ENCODE data around the gene RSRC1. TPM values are rescaled to one million over a fixed set of nuclear protein-coding genes. Genes with fewer than 3 reads are reported as not detected.

The RSRC1 gene
- total and polyA plus RNA-seq, 2 of the 8 experiments (the other 6 are each of a cell fraction or from before 2014, with no cell fraction given): 2.0 to 27.9 TPM

GRCh38 chr3:158519776-158520175, 409.9 kb downstream of the RSRC1 start (continued):
- no peak for TF ChIP-seq CBX8 (IDR thresholded peaks at IDR 0.05; ENCODE audit: borderline replicate concordance, low read depth, low read length)

- H4K20me1 ChIP-seq (replicated peaks in 1 of 2; ENCODE audit: control insufficient read depth in 1 of 2, insufficient read depth in 2 of 2, low read length in 2 of 2): no peaks in the 10 kb centered on the region
- no peak overlapping the region for H2AK5ac ChIP-seq (ENCODE audit: low read depth, low read length)
- no peak overlapping the region for H2BK120ac ChIP-seq (replicated peaks; ENCODE audit: low read depth, low read length)
- H2BK15ac ChIP-seq (ENCODE audit: low read length): no peak overlapping the region
- H3K27ac ChIP-seq (ENCODE audit: low read depth, low read length): no peak overlapping the region
- no peak overlapping the region for H4K8ac ChIP-seq (ENCODE audit: extremely low read depth, insufficient read depth, low read length)
- H3K4me2 ChIP-seq (ENCODE audit: insufficient read depth in 1 of 2, low read depth in 2 of 2, low read length in 2 of 2): no peak overlapping the region
- H2BK12ac ChIP-seq (ENCODE audit: low read depth, low read length): no peak overlapping the region
- H4K5ac ChIP-seq (ENCODE audit: insufficient read length, low read depth, low read length): no peak overlapping the region
- no peak overlapping the region for H3K56ac ChIP-seq (replicated peaks; ENCODE audit: insufficient read length, low read depth, low read length)
- H3K9me3 ChIP-seq (ENCODE audit: insufficient read depth in 2 of 2, low read depth in 1 of 2, low read length in 1 of 2): peaks cover 6 to 8% of the 10 kb centered on the region in 2 experiments
- no peak overlapping the region for H2BK5ac ChIP-seq (ENCODE audit: low read depth, low read length)
- no peak overlapping the region for H3K23ac ChIP-seq (ENCODE audit: insufficient read length)
- no peak overlapping the region for H4K91ac ChIP-seq (replicated peaks; ENCODE audit: insufficient read length, low read length)
- ChIA-PET CTCF (ENCODE audit: partially characterized antibody) (no interaction called here), POLR2A (ENCODE audit: partially characterized antibody) (no interaction called here)
- peaks cover 0 to 3% (median 0%) of the 10 kb centered on the region in 4 experiments; a peak in 1 of 8 replicates for H3K36me3 ChIP-seq (ENCODE audit: control insufficient read depth in 2 of 4, insufficient read depth in 4 of 4, low read length in 3 of 4)
- no peak overlapping the region for H3K9ac ChIP-seq (replicated peaks in 1 of 4; ENCODE audit: extremely low read depth in 1 of 4, low read depth in 3 of 4, low read length in 3 of 4)
- H3K14ac ChIP-seq (ENCODE audit: insufficient read length): no peak overlapping the region
- no peak overlapping the region for H2AFZ ChIP-seq (ENCODE audit: low read length)
- no peak overlapping the region for H3K18ac ChIP-seq (ENCODE audit: extremely low read depth, low read length)
- H3K27me3 ChIP-seq (replicated peaks in 1 of 4; ENCODE audit: control insufficient read depth in 3 of 4, extremely low read depth in 1 of 4, insufficient read depth in 3 of 4, low read length in 3 of 4): no peaks in the 10 kb centered on the region
- no peaks in the 10 kb centered on the region for H3K23me2 ChIP-seq (ENCODE audit: low read depth, low read length)
- no peak for DNase-seq (ENCODE audit: low read depth in 1 of 2, low spot score in 2 of 2)
- no peaks in the 10 kb centered on the region for H3K79me1 ChIP-seq (ENCODE audit: low read depth, low read length)
- FAIRE-seq: no peak
- H3K79me2 ChIP-seq (ENCODE audit: control insufficient read depth in 1 of 2, insufficient read depth in 2 of 2, low read length in 2 of 2): no peaks in the 10 kb centered on the region
- H2BK20ac ChIP-seq (ENCODE audit: low read length): no peak overlapping the region
- H3K4me3 ChIP-seq (ENCODE audit: extremely low read depth in 1 of 4, insufficient read depth in 2 of 4, low read depth in 3 of 4, low read length in 4 of 4): no peak overlapping the region
- H3K4ac ChIP-seq (replicated peaks; ENCODE audit: insufficient read length, low read depth, low read length): no peak overlapping the region
- no peaks in the 10 kb centered on the region for H3K4me1 ChIP-seq (replicated peaks in 1 of 4; ENCODE audit: control insufficient read depth in 3 of 4, insufficient read depth in 4 of 4, low read length in 3 of 4)
- TF ChIP-seq RFX5 (IDR thresholded peaks at IDR 0.05; ENCODE audit: borderline replicate concordance, low read depth, low read length): no peak
- TF ChIP-seq EZH2 (IDR thresholded peaks at IDR 0.05; ENCODE audit: low read depth, low read length, severe bottlenecking): no peak
- TF ChIP-seq CTBP2 (IDR thresholded peaks at IDR 0.05; ENCODE audit: borderline replicate concordance, insufficient read depth, insufficient read length, low read length): no peak
- TF ChIP-seq POU5F1 (IDR thresholded peaks at IDR 0.05; ENCODE audit: low read depth, low read length): no peak
- no peak for TF ChIP-seq YY1 (IDR thresholded peaks at IDR 0.05; ENCODE audit: low read depth, low read length)
- TF ChIP-seq ASH2L (IDR thresholded peaks at IDR 0.05; ENCODE audit: low read length): no peak
- no peak for TF ChIP-seq SIN3A (conservative IDR thresholded peaks at IDR 0.05 in 1 of 2, IDR thresholded peaks at IDR 0.05 in 1 of 2; ENCODE audit: low read depth in 1 of 2, low read length in 2 of 2)
- TF ChIP-seq TCF12 (IDR thresholded peaks at IDR 0.05; ENCODE audit: low read depth, low read length): no peak
- no peak for TF ChIP-seq SIX5 (IDR thresholded peaks at IDR 0.05; ENCODE audit: low read depth, low read length)
- TF ChIP-seq PHF8 (conservative IDR thresholded peaks at IDR 0.05; ENCODE audit: low read depth, low read length): no peak
- TF ChIP-seq TAF1 (IDR thresholded peaks at IDR 0.05; ENCODE audit: low read depth, low read length): no peak
- no peak for TF ChIP-seq NANOG (IDR thresholded peaks at IDR 0.05; ENCODE audit: insufficient read depth, low read depth, low read length, poor library complexity, severe bottlenecking)
- TF ChIP-seq CHD1 (IDR thresholded peaks at IDR 0.05; ENCODE audit: low read depth, low read length): no peak
Measured at GRCh38 chr3:158520433-158520832, 410.5 kb downstream of the RSRC1 start.

Data from H1 (cell line).